Neural cell (in vitro differentiated cells): ENCODE data around the gene VHLL.

ENCODE experiments used
- CTCF ChIP-seq: fragments of 450-650 bp; IDR thresholded peaks from 2 replicates; pipeline ENCODE4 v1.5.1; 2014; ENCODE audit warnings: antibody characterized with exemption, mild to moderate bottlenecking, moderate library complexity; ENCODE audit not compliant: poor library complexity, severe bottlenecking
- EP300 ChIP-seq: fragments of 450-650 bp; conservative IDR thresholded peaks from 2 replicates; pipeline ENCODE4 v1.6.1; 2014; ENCODE audit warnings: antibody characterized with exemption, mild to moderate bottlenecking, moderate library complexity; ENCODE audit not compliant: poor library complexity, severe bottlenecking
- EZH2 ChIP-seq: fragments of 200-600, 300-800 bp; shearing (Covaris generic), sonication (generic); IDR thresholded peaks from 2 replicates; pipeline ENCODE4 v1.6.1; 2014; ENCODE audit warnings: antibody characterized with exemption, low read length, borderline replicate concordance, mild to moderate bottlenecking; ENCODE audit not compliant: insufficient read depth, poor library complexity, severe bottlenecking
- MXI1 ChIP-seq: fragments of 450-650 bp; conservative IDR thresholded peaks from 2 replicates; pipeline ENCODE4 v1.6.1; 2014; ENCODE audit warnings: antibody characterized with exemption, mild to moderate bottlenecking; ENCODE audit not compliant: poor library complexity, severe bottlenecking
- POLR2AphosphoS5 ChIP-seq: IDR thresholded peaks from 2 replicates; pipeline ENCODE4 v1.6.1; 2012
- RAD21 ChIP-seq: fragments of 450-650 bp; conservative IDR thresholded peaks from 2 replicates; pipeline ENCODE4 v1.6.1; 2014; ENCODE audit warnings: antibody characterized with exemption, mild to moderate bottlenecking, moderate library complexity
- SMC3 ChIP-seq: fragments of 450-650 bp; conservative IDR thresholded peaks from 2 replicates; pipeline ENCODE4 v1.6.1; 2014; ENCODE audit warnings: antibody characterized with exemption, mild to moderate bottlenecking, moderate library complexity; ENCODE audit not compliant: poor library complexity
- TAF1 ChIP-seq: IDR thresholded peaks from 2 replicates; pipeline ENCODE4 v1.6.1; 2012; ENCODE audit warnings: low read depth
- TF ChIP-seq, protein P1 (sequence below): IDR thresholded peaks from 2 replicates; pipeline ENCODE4 v1.6.1; 2012; ENCODE audit warnings: borderline replicate concordance

DNA sequence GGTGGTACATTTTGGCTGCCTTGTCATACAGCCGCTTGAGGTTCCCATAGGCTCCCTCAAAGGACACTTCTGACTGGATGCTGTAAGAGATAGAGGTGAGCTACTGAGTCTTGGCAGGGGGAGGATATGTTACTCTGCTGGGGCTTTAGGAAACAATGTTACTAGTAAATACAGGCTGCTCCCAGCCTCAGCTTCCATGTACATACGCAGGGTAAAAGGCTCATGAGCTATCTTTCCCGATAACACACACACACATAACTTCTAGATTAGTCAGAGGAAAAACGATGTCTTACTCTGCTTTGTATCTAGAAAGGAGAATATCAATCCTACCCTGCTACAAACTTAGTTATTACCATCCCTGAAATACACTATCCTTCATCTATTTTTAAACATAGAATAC lies 30.8 kb downstream of the VHLL start:
- no peak for TF ChIP-seq CTCF
- no peak for TF ChIP-seq EZH2
- TF ChIP-seq, protein P1, sequence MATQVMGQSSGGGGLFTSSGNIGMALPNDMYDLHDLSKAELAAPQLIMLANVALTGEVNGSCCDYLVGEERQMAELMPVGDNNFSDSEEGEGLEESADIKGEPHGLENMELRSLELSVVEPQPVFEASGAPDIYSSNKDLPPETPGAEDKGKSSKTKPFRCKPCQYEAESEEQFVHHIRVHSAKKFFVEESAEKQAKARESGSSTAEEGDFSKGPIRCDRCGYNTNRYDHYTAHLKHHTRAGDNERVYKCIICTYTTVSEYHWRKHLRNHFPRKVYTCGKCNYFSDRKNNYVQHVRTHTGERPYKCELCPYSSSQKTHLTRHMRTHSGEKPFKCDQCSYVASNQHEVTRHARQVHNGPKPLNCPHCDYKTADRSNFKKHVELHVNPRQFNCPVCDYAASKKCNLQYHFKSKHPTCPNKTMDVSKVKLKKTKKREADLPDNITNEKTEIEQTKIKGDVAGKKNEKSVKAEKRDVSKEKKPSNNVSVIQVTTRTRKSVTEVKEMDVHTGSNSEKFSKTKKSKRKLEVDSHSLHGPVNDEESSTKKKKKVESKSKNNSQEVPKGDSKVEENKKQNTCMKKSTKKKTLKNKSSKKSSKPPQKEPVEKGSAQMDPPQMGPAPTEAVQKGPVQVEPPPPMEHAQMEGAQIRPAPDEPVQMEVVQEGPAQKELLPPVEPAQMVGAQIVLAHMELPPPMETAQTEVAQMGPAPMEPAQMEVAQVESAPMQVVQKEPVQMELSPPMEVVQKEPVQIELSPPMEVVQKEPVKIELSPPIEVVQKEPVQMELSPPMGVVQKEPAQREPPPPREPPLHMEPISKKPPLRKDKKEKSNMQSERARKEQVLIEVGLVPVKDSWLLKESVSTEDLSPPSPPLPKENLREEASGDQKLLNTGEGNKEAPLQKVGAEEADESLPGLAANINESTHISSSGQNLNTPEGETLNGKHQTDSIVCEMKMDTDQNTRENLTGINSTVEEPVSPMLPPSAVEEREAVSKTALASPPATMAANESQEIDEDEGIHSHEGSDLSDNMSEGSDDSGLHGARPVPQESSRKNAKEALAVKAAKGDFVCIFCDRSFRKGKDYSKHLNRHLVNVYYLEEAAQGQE: no peak
- TF ChIP-seq EP300: no peak
- TF ChIP-seq TAF1: no peak
- no peak for TF ChIP-seq POLR2AphosphoS5
- no peak for TF ChIP-seq SMC3
- TF ChIP-seq RAD21: no peak
- TF ChIP-seq MXI1: no peak
